Duodenal mucosa (tissue), 2 donors: ENCODE results near the gene CARD18.

Experiments used
- H3K27ac ChIP-seq: one replicate; pipeline ENCODE4 v1.7.0; 2013; ENCODE audit warnings: low read depth, low read length
- H3K27me3 ChIP-seq, 2 donors: one replicate each; pipeline ENCODE4 v1.7.0; 2013; ENCODE audit warnings: low read length in 2 of 2, control low read depth in 1 of 2; ENCODE audit not compliant: insufficient read depth in 2 of 2, control insufficient read depth in 1 of 2
- H3K36me3 ChIP-seq, 2 donors: one replicate each; pipeline ENCODE4 v1.7.0; 2013; ENCODE audit warnings: low read length in 2 of 2, control low read depth in 1 of 2; ENCODE audit not compliant: insufficient read depth in 2 of 2, control insufficient read depth in 1 of 2
- H3K4me1 ChIP-seq, 2 donors: one replicate each; pipeline ENCODE4 v1.7.0; 2013; ENCODE audit warnings: low read length in 2 of 2, control low read depth in 1 of 2; ENCODE audit not compliant: insufficient read depth in 2 of 2, control insufficient read depth in 1 of 2
- H3K4me3 ChIP-seq, 2 donors: one replicate each; pipeline ENCODE4 v1.7.0; 2013; ENCODE audit warnings: low read length in 2 of 2, low read depth in 1 of 2
- H3K9ac ChIP-seq, 2 donors: one replicate each; pipeline ENCODE4 v1.7.0; 2013; ENCODE audit warnings: low read length in 2 of 2, low read depth in 1 of 2
- H3K9me3 ChIP-seq, 2 donors: one replicate each; pipeline ENCODE4 v1.7.0; 2013; ENCODE audit warnings: low read length in 2 of 2, control low read depth in 1 of 2; ENCODE audit not compliant: control insufficient read depth in 1 of 2

Gene CARD18

DNA sequence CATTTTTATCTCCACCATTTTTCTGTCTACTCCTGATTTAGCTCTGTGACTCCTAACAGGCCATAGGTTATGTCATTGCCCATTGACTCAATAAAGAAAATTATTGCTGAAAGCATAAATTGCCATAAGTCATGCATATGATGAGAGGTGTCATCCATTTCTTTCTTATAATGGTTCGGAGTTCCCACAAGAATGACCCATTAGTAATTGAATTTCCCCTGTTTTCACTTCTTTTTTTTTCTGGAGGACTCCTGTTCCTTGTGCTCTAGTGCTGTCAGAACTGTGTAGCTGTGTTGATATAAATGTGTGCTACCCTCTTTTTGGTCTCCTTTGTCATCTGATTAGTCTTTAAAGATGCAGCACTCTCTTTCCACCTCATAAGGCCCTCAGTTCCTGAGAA, 22.9 kb upstream of the CARD18 start:
- Histone ChIP-seq H3K27ac (no peak overlapping the region), H3K27me3 (no peaks in the 10 kb centered on the region), H3K9ac (no peak overlapping the region), H3K36me3 (no peaks in the 10 kb centered on the region), H3K4me1 (no peaks in the 10 kb centered on the region), H3K9me3 (no peaks in the 10 kb centered on the region), H3K4me3 (no peak overlapping the region)

DNA sequence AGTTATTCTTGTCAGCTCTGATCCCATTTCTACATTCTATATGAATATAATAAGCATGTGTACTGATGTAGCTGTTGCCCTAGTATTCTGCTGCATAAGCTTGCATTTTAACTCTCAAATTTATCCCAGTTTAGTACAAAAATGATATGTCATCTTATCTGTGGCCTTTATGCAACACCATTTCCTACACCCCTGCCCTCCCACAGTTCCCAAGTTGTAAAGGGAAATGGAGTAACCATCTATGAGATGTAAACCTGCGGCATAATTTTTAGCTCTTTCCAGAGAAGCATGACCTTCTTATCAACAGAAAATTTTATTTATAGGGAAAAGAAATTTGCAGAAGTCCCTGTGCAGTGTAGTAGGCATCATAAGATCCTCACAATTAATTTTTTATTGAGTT, 18.9 kb upstream of the CARD18 start:
- Histone ChIP-seq H3K36me3 (no peaks in the 10 kb centered on the region), H3K4me1 (no peaks in the 10 kb centered on the region), H3K9ac (no peak overlapping the region), H3K27me3 (no peaks in the 10 kb centered on the region), H3K9me3 (no peaks in the 10 kb centered on the region), H3K27ac (no peak overlapping the region), H3K4me3 (no peak overlapping the region)

DNA sequence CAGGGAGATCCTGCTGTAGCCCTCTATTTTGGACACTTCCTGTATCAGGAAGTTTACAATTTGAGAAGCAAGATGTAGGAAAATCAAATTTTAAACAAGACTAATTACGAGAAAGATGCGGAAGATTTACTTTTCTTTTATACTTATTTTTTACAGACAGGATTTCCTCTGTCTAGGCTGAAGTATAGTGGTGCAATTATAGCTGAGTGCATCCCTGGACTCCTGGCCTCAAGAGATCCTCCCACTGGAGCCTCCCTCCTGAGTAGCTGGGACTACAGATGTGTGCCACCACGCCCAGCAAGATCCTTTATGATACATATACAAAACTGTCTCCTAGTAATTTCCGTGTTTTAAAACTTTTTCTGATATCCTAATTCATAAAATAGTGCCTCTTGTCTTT, 17.2 kb upstream of the CARD18 start:
- H3K36me3 ChIP-seq: no peaks in the 10 kb centered on the region
- H3K9ac ChIP-seq: no peak overlapping the region
- no peaks in the 10 kb centered on the region for H3K4me1 ChIP-seq
- no peaks in the 10 kb centered on the region for H3K27me3 ChIP-seq
- no peak overlapping the region for H3K4me3 ChIP-seq
- H3K9me3 ChIP-seq: no peaks in the 10 kb centered on the region
- H3K27ac ChIP-seq: no peak overlapping the region

DNA sequence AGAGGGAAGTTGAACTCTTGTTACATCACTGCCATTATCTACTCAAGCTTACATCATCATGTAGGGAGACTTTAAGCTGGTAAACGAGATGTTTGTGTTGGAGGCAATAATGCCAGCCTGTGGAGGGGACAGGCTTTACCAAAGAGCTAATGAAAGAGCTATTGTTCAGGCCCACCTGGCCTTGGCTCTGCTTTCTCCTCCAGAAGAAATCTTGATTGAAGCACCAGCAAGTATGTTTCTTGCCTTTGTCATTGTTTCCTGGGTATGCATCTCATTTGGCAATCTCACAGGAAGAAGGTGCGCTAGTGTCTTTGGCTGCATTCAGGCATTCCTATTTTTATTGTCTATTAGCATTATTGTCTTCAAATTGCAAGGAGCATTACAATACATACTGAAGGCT, 16.7 kb upstream of the CARD18 start:
- H3K4me3 ChIP-seq: no peak overlapping the region
- H3K9me3 ChIP-seq: no peaks in the 10 kb centered on the region
- no peak overlapping the region for H3K27ac ChIP-seq
- H3K4me1 ChIP-seq: no peaks in the 10 kb centered on the region
- no peaks in the 10 kb centered on the region for H3K27me3 ChIP-seq
- no peak overlapping the region for H3K9ac ChIP-seq
- H3K36me3 ChIP-seq: no peaks in the 10 kb centered on the region

DNA sequence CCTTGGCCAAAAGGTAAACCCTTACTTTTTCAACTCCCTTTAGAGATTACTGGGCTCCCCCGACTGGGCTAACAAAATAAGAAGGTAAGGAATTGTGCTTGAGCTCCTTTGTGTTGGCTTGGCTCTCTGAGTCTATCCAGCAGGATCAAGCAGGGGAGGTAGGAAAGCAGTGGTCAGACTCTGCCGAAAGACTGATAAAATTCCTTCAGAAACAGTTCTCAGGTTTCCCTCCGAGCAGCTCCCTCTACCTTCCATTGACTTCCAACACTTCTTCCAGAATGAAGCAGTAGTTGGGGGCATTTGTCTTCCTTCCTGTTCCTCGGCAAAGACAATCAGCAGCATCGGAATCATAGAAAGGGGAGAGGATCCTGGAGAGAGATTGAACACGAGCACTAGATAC, 16.1 kb upstream of the CARD18 start:
- no peak overlapping the region for H3K9ac ChIP-seq
- H3K9me3 ChIP-seq: no peaks in the 10 kb centered on the region
- H3K27me3 ChIP-seq: no peaks in the 10 kb centered on the region
- H3K4me1 ChIP-seq: no peaks in the 10 kb centered on the region
- no peak overlapping the region for H3K27ac ChIP-seq
- H3K36me3 ChIP-seq: no peaks in the 10 kb centered on the region
- no peak overlapping the region for H3K4me3 ChIP-seq

DNA sequence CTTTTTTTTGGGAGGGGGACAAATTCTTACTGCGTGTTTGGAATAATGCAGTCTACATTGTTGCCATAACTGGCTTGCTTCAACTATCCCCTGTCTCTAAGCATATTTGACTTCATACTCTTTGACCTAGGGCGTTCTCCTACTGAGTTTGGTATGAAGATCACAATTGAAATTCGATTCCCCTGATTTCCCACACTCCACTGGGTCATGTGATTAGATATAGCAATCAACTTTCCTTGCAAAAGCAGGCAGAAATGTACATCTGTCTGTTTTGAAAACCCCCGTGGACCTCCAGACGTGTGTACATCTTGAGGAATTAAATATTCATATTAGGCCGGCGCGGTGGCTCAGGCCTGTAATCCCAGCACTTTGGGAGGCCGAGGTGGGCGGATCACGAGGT, 13.8 kb upstream of the CARD18 start:
- no peaks in the 10 kb centered on the region for H3K4me1 ChIP-seq
- H3K4me3 ChIP-seq: no peak overlapping the region
- no peaks in the 10 kb centered on the region for H3K36me3 ChIP-seq
- no peak overlapping the region for H3K27ac ChIP-seq
- H3K9me3 ChIP-seq: no peaks in the 10 kb centered on the region
- no peaks in the 10 kb centered on the region for H3K27me3 ChIP-seq
- no peak overlapping the region for H3K9ac ChIP-seq

DNA sequence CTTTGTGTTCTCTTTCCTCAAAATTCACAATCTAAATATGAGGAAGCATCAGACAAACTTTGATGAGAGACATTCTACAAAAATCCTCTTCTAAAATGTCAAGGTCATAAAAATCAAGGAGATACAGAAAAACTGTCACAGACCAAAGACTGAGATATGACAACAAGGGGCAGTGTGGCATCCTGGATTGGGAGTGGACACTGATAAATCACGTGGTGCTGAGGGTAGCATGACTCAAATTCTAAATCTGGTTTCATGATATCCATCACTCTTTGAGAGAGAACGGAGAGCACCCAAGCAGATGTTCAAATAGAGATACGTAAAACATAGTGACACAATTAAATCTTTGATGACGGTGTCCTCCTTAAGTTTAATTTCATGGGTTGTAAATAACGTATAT, 13.0 kb upstream of the CARD18 start:
- Histone ChIP-seq H3K36me3 (no peaks in the 10 kb centered on the region), H3K27me3 (no peaks in the 10 kb centered on the region), H3K9ac (no peak overlapping the region), H3K4me3 (no peak overlapping the region), H3K4me1 (no peaks in the 10 kb centered on the region), H3K9me3 (no peaks in the 10 kb centered on the region), H3K27ac (no peak overlapping the region)

DNA sequence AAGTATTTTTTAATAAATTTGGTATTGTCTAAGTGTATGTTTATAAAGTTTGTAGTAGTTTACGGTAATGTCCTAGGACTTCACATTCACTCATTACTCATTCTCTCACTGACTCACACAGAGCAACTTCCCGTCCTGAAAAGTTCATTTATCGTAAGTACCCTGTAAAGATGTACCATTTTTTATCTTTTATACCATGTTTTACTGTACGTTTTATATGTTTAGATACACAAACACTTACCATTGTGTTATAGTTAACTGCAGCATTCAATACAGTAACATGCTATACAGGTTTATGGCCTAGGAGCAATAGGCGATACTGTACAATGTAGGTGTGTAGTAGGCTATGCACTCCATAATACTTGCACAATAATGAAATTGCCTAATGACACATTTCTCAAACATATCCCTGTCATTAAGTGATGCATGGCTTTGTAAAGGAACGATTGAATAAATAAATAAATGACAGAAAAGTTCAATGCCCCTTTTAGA, 12.5 kb upstream of the CARD18 start:
- H3K27ac ChIP-seq: no peak overlapping the region

DNA sequence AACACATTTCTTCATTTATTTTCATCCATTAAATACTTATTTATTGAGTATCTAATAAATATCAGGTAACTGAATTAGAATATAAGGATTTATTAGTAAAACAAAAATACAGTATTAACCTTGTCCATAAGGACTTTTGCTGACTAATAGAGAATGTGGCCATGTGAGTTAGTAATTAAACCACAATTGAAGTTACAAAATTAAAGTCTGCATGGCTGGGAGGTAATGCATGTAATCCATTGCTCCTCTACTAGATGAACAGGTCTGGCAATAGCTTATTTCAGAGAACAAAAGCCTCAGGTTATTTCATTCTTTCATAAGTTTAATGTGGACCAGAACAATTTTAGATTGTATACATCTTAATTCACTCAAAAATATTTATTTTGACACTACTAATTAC, 9.9 kb upstream of the CARD18 start:
- H3K27ac ChIP-seq: no peak overlapping the region
- no peaks in the 10 kb centered on the region for H3K27me3 ChIP-seq
- no peaks in the 10 kb centered on the region for H3K9me3 ChIP-seq
- no peak overlapping the region for H3K9ac ChIP-seq
- no peak overlapping the region for H3K4me3 ChIP-seq
- no peaks in the 10 kb centered on the region for H3K36me3 ChIP-seq
- peaks cover 0 to 3% of the 10 kb centered on the region in 2 donors for H3K4me1 ChIP-seq

More for the DNA sequence above, 12.5 kb upstream of the CARD18 start:
- Histone ChIP-seq H3K9ac (no peak overlapping the region), H3K27me3 (no peaks in the 10 kb centered on the region), H3K4me1 (no peaks in the 10 kb centered on the region), H3K9me3 (no peaks in the 10 kb centered on the region), H3K4me3 (no peak overlapping the region), H3K36me3 (no peaks in the 10 kb centered on the region)

DNA sequence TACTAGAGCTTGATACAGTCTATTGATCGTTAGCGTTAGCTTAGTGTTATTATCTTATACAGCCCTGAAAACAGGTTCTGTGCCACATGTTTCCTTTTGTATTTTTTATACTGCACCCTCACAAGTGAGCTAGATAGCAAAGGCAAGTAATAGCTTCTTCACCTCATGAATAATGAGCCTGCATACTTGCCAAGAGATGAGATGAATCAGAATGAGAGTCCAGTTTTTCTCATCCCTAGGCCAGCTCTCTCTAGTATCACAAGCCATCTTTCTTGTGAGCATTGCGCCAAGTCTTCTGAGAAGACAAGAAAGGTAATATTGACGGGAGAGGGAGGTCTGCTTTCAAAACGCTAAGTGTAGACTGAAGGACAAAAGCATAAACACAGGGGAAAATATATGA, 8.7 kb upstream of the CARD18 start:
- H3K27me3 ChIP-seq: no peaks in the 10 kb centered on the region
- H3K27ac ChIP-seq: no peak overlapping the region
- H3K9me3 ChIP-seq: no peaks in the 10 kb centered on the region

DNA sequence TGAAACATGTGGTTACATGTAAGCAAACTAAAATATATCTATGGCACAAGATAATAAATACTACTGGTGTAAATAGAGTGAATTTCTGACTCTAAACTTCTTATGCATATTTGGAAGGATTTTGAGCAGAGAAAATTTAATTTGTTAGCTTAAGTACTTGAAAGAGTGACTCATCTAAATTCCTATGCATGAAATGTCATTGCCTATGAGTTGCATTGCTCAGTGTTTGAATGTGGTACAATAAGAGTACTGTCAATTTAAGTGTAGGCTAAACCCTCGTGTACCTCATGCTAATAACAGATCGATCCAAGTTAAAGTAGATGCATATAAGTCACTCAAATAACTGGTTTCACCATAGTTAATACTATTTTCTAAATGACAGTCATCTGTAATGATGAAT, 5.3 kb upstream of the CARD18 start:
- Histone ChIP-seq H3K9me3 (no peaks in the 10 kb centered on the region), H3K4me3 (no peak overlapping the region)

More for the DNA sequence above, 8.7 kb upstream of the CARD18 start:
- H3K4me3 ChIP-seq: no peak overlapping the region
- H3K9ac ChIP-seq: no peak overlapping the region
- H3K4me1 ChIP-seq: peaks cover 0 to 3% of the 10 kb centered on the region in 2 donors
- H3K36me3 ChIP-seq: no peaks in the 10 kb centered on the region

More for the DNA sequence above, 5.3 kb upstream of the CARD18 start:
- Histone ChIP-seq H3K27me3 (no peaks in the 10 kb centered on the region), H3K9ac (no peak overlapping the region), H3K36me3 (no peaks in the 10 kb centered on the region), H3K4me1 (peaks cover 0 to 3% of the 10 kb centered on the region in 2 donors), H3K27ac (no peak overlapping the region)
